Activated CD4-positive, alpha-beta T cell treated with anti-CD3 and anti-CD28 coated beads for 36 hours (primary cell): ENCODE measurements around the gene ZNF669. TPM values are rescaled to one million over a fixed set of nuclear protein-coding genes. Genes with fewer than 3 reads are reported as not detected.

Experiments used
- ATAC-seq: fragments of 200-7000 bp; cut with Tn5 transposase; one replicate; pipeline ENCODE4 v1.10.0; 2021; ENCODE audit warnings: mild to moderate bottlenecking, moderate library complexity
- CTCF ChIA-PET: fragments of 350-600 bp; sonication (Branson Sonifier 250); formaldehyde crosslinking; loops from one replicate; lab custom pipeline; 2021; ENCODE audit warnings: antibody characterized with exemption; lab: Charles Lee
- POLR2A ChIA-PET: fragments of 350-600 bp; sonication (Branson Sonifier 250); formaldehyde crosslinking; loops from one replicate; lab custom pipeline; 2021; ENCODE audit warnings: antibody characterized with exemption, inconsistent platforms; lab: Charles Lee
- DNase-seq: peaks from one replicate; pipeline ENCODE4 v3.0.0-alpha.2; 2020
- H3K27ac Mint-ChIP-seq: one replicate; pipeline ENCODE4 v1.8.0; 2021; ENCODE audit warnings: mixed read lengths
- H3K27me3 Mint-ChIP-seq: one replicate; pipeline ENCODE4 v1.8.0; 2021; ENCODE audit warnings: mixed read lengths
- H3K36me3 Mint-ChIP-seq: one replicate; pipeline ENCODE4 v1.8.0; 2021; ENCODE audit warnings: low read depth, mixed read lengths
- H3K4me1 Mint-ChIP-seq: one replicate; pipeline ENCODE4 v1.8.0; 2021; ENCODE audit warnings: mixed read lengths
- H3K4me3 Mint-ChIP-seq: one replicate; pipeline ENCODE4 v1.8.0; 2021; ENCODE audit warnings: mild to moderate bottlenecking, moderate library complexity, mixed read lengths
- H3K9me3 Mint-ChIP-seq: one replicate; pipeline ENCODE4 v1.8.0; 2021; ENCODE audit warnings: low read depth, mixed read lengths
- intact Hi-C, 2 experiments: fragments of 100-400 bp; cut with DNase I in 1 of 2; cut with micrococcal nuclease in 1 of 2; formaldehyde crosslinking; loops; one replicate each; pipeline versions ENCODE4 v1.14.2 to v1.15.1; 2022 to 2024; cut with DNase I, micrococcal nuclease
- total RNA-seq, 2 experiments: library from RNA; stranded (reverse); gene quantifications; one replicate each; pipeline ENCODE4 v1.2.3, GENCODE V29; 2021

The ZNF669 gene
- total RNA-seq, 2 experiments from 2014 or later = 6.9 to 8.8 TPM

DNA sequence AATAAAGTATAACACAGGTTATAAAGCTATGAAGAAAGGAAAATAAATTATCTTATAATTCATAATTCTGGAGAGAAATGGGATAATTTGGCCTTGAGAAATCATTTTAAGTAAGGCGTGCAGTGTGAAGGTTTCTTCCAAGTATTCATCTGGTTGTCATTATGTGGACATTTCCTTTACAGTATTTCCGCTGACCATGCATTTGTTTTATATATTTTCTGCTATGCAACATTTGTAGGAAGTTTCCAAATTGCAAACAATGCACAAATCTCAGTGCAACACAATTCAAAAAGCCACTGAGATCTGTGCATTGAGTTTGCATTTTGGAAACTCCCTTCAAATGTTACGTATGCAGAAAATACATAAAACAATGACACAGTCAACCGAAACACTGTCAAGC lies 43.4 kb downstream of the ZNF669 start:
- Mint-ChIP-seq H3K27me3 (no peaks in the 10 kb centered on the region), H3K27ac (no peak overlapping the region), H3K4me1 (no peaks in the 10 kb centered on the region), H3K36me3 (peaks cover 48% of the 10 kb centered on the region), H3K4me3 (no peak overlapping the region), H3K9me3 (peaks cover 56% of the 10 kb centered on the region)
- CTCF ChIA-PET = interaction anchor here (1.0 kb wide), 1 partner anchor 103 kb away, joined by 4 read pairs; no protein-coding TSS in a partner anchor
- DNase-seq = no peak
- no peak for ATAC-seq
- intact Hi-C loops = no loop called here
- POLR2A ChIA-PET = no interaction called here

DNA sequence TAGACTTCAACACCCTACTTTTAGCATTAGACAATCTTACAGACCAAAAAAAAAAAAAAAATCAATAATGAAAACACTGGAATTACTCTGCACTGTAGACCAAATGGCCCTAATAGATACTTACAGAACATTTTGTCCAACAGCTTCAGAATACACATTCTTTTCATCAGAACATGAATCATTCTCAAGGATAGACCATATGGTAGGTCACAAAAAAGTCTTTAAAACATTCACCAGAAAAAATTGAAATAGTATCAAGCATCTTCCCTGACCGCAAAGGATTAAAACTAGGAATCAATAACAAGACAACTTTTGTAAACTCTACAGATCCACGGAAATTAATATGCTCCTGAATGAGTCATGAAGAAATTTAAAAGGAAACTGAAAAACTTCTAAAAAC lies 48.1 kb downstream of the ZNF669 start:
- Mint-ChIP-seq H3K9me3 (peaks cover 55% of the 10 kb centered on the region), H3K4me1 (peaks cover 4% of the 10 kb centered on the region)

DNA sequence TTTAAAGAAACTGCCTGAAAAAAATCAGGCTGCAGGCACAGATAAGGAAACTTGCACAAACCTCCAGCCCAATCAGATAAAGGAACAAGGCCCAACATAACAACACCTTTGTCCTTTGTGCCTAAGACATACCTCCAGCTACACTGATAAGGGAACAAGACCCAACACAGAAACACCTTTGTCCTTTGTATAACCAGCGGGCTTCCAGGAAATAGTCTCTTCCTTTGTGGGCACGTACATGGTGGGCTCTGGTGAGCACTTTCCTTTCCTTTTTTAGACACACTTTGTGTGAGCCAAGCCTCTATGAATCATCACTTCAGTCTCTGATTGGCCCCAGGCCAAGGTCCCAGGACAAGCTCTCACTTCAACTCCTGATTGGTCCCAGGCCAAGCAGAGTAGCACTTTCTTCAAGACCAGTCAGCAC lies 49.2 kb downstream of the ZNF669 start:
- no peak overlapping the region for H3K27ac Mint-ChIP-seq
- H3K4me3 Mint-ChIP-seq = no peak overlapping the region
- ChIA-PET POLR2A (no interaction called here), CTCF (no interaction called here)
- intact Hi-C loops = no loop called here
- H3K4me1 Mint-ChIP-seq = peaks cover 4% of the 10 kb centered on the region
- DNase-seq (no peak), ATAC-seq (no peak)
- H3K9me3 Mint-ChIP-seq = peaks cover 60% of the 10 kb centered on the region
- H3K27me3 Mint-ChIP-seq = no peaks in the 10 kb centered on the region
- peaks cover 59% of the 10 kb centered on the region for H3K36me3 Mint-ChIP-seq

More for the DNA sequence above, 48.1 kb downstream of the ZNF669 start:
- ChIA-PET CTCF (interaction anchor here (1.2 kb wide), 1 partner anchor 14 kb away, joined by 6 read pairs; no protein-coding TSS in a partner anchor), POLR2A (no interaction called here)
- no peaks in the 10 kb centered on the region for H3K27me3 Mint-ChIP-seq
- peaks cover 55% of the 10 kb centered on the region for H3K36me3 Mint-ChIP-seq
- no peak for ATAC-seq
- DNase-seq = no peak
- H3K27ac Mint-ChIP-seq = no peak overlapping the region
- no peak overlapping the region for H3K4me3 Mint-ChIP-seq
- intact Hi-C loops = loop anchor here in 1 of 2 experiments (1.0 kb wide), 1 partner anchor 42 kb away; no protein-coding TSS in a partner anchor

Other genes with a start within 250 kb of the ZNF669 start
- gene AHCTF1, start 172.4 kb downstream of the ZNF669 start, total RNA-seq = 10 to 100 TPM; 38.8 to 54.4 TPM
- gene ZNF695, start 96.3 kb downstream of the ZNF669 start, total RNA-seq = 1 to 10 TPM in 1 of 2 experiments, under 1 TPM in 1; 0.81 to 1.2 TPM
- 1 to 10 TPM; 4.3 to 4.9 TPM for gene ZNF670, start 25.5 kb downstream of the ZNF669 start, total RNA-seq
- gene ZNF124, start 67.7 kb upstream of the ZNF669 start, total RNA-seq = 10 to 100 TPM; 13.1 to 17.1 TPM
- gene VN1R5, start 151.7 kb upstream of the ZNF669 start, total RNA-seq = not detected
- 1 to 10 TPM; 9.3 to 9.5 TPM for gene ZNF496, start 227.5 kb upstream of the ZNF669 start, total RNA-seq